Prostate gland (tissue), 2 donors: ENCODE measurements around the gene QSER1. TPM values are rescaled to one million over a fixed set of nuclear protein-coding genes. Genes with fewer than 3 reads are reported as not detected.

ENCODE experiments used
- DNase-seq: peaks from one replicate; pipeline ENCODE4 v3.0.0-alpha.2; 2019; ENCODE audit warnings: low spot score
- H3K27ac ChIP-seq, 2 donors: fragments of 200-600 bp; sonication (generic); 2 replicates each; pipeline ENCODE4 v1.5.1; 2017 to 2019
- H3K27me3 ChIP-seq: fragments of 200-600 bp; sonication (generic); replicated peaks from 2 replicates; pipeline ENCODE4 v1.5.1; 2019; ENCODE audit not compliant: insufficient read depth
- H3K36me3 ChIP-seq, 2 donors: fragments of 200-600 bp; sonication (generic); 1 replicate in 1 of 2; 2 replicates in 1 of 2; pipeline versions ENCODE4 v1.5.1 to v1.8.1; 2017 to 2019
- H3K4me1 ChIP-seq: fragments of 200-600 bp; sonication (generic); replicated peaks from 2 replicates; pipeline ENCODE4 v1.5.1; 2019
- H3K4me3 ChIP-seq, 2 donors: fragments of 200-600 bp; sonication (generic); 2 replicates each; pipeline ENCODE4 v1.5.1; 2017 to 2019
- H3K9me3 ChIP-seq: fragments of 200-600 bp; sonication (generic); 2 replicates; pipeline ENCODE4 v1.5.1; 2017
- POLR2A ChIP-seq: fragments of 450-650 bp; IDR thresholded peaks from one replicate; pipeline ENCODE4 v1.6.1; 2016; ENCODE audit warnings: antibody characterized with exemption, mild to moderate bottlenecking
- POLR2AphosphoS5 ChIP-seq: sonication (generic); formaldehyde crosslinking; IDR thresholded peaks from one replicate; pipeline ENCODE4 v1.6.1; 2017; ENCODE audit warnings: antibody characterized with exemption
- WGBS: methylation state at CpG from one replicate; pipeline ENCODE4 v1.1.5; 2018; 5-methylcytosine and 5-hydroxymethylcytosine counted together
- intact Hi-C: fragments of 100-400 bp; cut with DNase I; formaldehyde crosslinking; loops from one replicate; pipeline ENCODE4 v1.14.2; 2022
- total RNA-seq, 2 donors: library from RNA; depleted of rRNA; stranded (reverse); fragments of >200 nt; gene quantifications; one replicate each; pipeline ENCODE4 v1.1.0, GENCODE V29; 2016
- TF ChIP-seq, protein P1 (sequence below), 4 experiments: fragments of 200-600 bp in 2 of 4; fragments of 450-650 bp in 2 of 4; sonication (generic) in 2 of 4; IDR thresholded peaks; 1 replicate in 3 of 4; 2 replicates in 1 of 4; pipeline ENCODE4 v1.5.1; 2016 to 2019; ENCODE audit warnings: antibody characterized with exemption in 4 of 4, mild to moderate bottlenecking in 2 of 4, moderate library complexity in 2 of 4

The QSER1 gene
- total RNA-seq, 2 donors from 2014 or later, result 15.8 to 25.5 TPM

DNA sequence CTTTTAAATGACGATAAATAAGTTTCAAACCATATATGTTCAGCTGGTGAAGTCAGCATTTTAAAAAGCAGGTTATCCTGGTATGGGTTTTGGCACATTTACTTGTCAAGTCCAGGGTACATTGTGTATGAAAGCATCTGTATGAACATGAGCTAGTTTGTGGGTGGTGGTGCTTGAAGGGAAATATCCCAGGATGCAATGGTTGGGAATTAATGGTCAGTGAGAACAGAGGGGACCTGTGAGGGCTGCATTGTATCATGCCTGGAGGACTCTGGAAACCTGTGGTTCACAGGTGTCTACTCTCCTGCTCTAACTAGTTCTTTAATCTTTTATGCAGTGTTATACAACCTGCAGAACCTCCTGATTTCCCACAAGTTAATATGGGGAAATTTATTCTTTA is 128.9 kb downstream of the QSER1 start:
- Histone ChIP-seq H3K4me3 (no peak overlapping the region), H3K36me3 (no peaks in the 10 kb centered on the region), H3K9me3 (no peaks in the 10 kb centered on the region), H3K27me3 (no peaks in the 10 kb centered on the region), H3K27ac (no peak overlapping the region), H3K4me1 (no peaks in the 10 kb centered on the region)
- intact Hi-C loops, result no loop called here
- 83% methylated on average over 1 of the region's 1 CpG for WGBS
- TF ChIP-seq POLR2A, result no peak
- no peak for DNase-seq

DNA sequence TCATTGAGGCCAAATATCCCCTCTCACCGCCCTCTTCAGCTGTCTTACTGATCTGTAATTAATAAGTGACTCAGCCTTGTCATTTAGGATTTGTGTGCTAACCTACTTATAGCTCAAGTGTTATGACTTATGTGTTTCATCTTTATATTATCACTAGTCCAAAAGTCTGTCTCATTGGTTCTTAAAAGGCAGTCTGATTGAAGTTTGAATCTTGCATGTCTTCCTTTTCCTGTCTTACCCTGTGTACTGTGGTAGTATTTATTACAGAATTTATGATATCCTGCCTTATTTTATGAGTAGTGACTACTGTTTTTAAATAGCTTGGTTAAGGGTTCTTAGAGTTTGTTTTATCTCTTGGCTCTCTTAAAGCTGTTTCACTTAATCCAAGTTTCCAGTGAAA is 129.3 kb downstream of the QSER1 start:
- DNase-seq, result no peak
- WGBS, result 29% methylated on average over 1 of the region's 1 CpG
- no peaks in the 10 kb centered on the region for H3K9me3 ChIP-seq
- H3K27me3 ChIP-seq, result no peaks in the 10 kb centered on the region
- intact Hi-C loops, result no loop called here
- TF ChIP-seq POLR2AphosphoS5, result no peak
- TF ChIP-seq, protein P1, sequence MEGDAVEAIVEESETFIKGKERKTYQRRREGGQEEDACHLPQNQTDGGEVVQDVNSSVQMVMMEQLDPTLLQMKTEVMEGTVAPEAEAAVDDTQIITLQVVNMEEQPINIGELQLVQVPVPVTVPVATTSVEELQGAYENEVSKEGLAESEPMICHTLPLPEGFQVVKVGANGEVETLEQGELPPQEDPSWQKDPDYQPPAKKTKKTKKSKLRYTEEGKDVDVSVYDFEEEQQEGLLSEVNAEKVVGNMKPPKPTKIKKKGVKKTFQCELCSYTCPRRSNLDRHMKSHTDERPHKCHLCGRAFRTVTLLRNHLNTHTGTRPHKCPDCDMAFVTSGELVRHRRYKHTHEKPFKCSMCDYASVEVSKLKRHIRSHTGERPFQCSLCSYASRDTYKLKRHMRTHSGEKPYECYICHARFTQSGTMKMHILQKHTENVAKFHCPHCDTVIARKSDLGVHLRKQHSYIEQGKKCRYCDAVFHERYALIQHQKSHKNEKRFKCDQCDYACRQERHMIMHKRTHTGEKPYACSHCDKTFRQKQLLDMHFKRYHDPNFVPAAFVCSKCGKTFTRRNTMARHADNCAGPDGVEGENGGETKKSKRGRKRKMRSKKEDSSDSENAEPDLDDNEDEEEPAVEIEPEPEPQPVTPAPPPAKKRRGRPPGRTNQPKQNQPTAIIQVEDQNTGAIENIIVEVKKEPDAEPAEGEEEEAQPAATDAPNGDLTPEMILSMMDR (IDR thresholded peaks at IDR 0.05), result no peak
- no peak for TF ChIP-seq POLR2A
- H3K36me3 ChIP-seq, result no peaks in the 10 kb centered on the region
- H3K4me1 ChIP-seq, result no peaks in the 10 kb centered on the region
- H3K4me3 ChIP-seq, result no peak overlapping the region
- H3K27ac ChIP-seq, result no peak overlapping the region

DNA sequence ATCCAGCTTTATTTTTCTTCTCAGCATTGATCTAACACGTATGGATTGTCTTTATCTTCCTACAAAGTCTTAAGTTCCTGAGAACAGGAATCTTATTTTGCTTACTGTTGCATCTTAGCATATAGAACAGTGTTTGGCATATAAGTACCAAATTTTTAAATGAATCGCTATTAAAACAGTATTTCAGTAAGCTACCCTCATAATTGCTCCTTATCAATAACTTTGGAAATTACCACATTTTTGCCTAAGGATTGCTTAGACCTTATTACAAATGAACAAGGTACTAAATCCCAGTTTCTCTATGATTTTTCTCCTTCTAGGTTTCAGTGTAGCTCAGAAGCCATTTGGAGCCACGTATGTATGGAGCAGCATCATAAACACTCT is 132.7 kb downstream of the QSER1 start:
- TF ChIP-seq, protein P1 (IDR thresholded peaks at IDR 0.05), result no peak
- TF ChIP-seq POLR2A, result no peak
- no peak for TF ChIP-seq POLR2AphosphoS5
- intact Hi-C loops, result no loop called here
- 96% methylated on average over 3 of the region's 3 CpGs for WGBS
- Histone ChIP-seq H3K36me3 (no peaks in the 10 kb centered on the region), H3K27ac (no peak overlapping the region), H3K9me3 (no peaks in the 10 kb centered on the region), H3K27me3 (no peaks in the 10 kb centered on the region), H3K4me1 (no peaks in the 10 kb centered on the region), H3K4me3 (no peak overlapping the region)
- no peak for DNase-seq

DNA sequence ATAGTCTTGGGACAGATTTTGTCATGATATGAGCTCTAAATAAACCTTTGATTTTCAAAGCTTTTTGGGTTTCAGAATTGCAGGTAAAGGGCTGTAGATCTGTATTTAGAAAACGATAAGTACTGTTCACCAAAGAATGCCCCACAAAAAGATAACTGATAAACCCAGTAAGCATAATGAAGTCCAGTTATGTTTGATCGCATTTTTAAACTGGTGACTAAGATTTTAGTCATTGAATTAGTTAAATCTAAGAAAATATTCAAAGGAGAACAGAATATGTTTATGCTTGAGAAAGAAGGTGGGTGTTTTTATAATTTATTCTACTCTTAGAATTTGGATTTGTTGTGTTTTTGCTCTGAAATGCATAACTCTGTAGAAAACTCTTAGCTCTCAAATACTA is 134.6 kb downstream of the QSER1 start:
- WGBS, result 87% methylated on average over 2 of the region's 2 CpGs
- H3K36me3 ChIP-seq, result no peaks in the 10 kb centered on the region
- intact Hi-C loops, result no loop called here
- no peak for DNase-seq
- H3K27ac ChIP-seq, result no peak overlapping the region
- no peak overlapping the region for H3K4me3 ChIP-seq
- no peaks in the 10 kb centered on the region for H3K27me3 ChIP-seq
- H3K4me1 ChIP-seq, result no peaks in the 10 kb centered on the region
- H3K9me3 ChIP-seq, result no peaks in the 10 kb centered on the region
- TF ChIP-seq, protein P1 (IDR thresholded peaks at IDR 0.05), result no peak

DNA sequence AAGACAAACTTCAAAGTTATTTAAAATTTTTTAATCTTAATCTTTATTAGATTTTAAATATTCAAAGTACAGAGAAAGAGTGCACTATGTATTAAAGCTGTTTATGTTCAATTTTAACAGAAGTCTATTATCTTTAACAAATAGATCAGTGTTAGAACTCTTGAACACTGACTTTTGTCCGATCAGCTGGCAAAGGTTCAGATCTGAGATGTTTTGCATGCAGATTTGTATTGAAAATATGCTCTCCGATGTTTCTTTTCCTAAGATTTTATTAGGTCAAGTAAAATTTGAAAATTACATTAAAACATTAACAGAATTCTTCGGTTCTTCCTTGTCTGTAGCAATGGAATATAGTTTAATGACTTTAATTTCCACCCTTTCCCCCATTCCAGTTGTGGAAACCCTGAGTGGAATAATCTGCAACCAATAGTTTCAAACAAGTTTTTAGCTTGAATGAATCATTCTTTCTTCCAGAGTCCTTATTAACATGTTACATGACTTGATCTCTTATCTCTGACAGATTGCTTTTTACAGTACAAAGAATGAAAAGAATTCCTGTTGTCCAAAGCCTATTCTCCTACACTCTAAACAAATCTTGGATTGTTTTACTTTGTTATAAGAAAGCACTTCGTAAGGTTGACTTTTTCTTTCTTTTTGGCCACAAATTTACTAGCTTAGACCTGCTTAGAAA is 135.4 kb downstream of the QSER1 start:
- Histone ChIP-seq H3K9me3 (no peaks in the 10 kb centered on the region), H3K27ac (no peak overlapping the region), H3K4me3 (no peak overlapping the region), H3K4me1 (no peaks in the 10 kb centered on the region), H3K27me3 (no peaks in the 10 kb centered on the region), H3K36me3 (no peaks in the 10 kb centered on the region)
- TF ChIP-seq, protein P1 (IDR thresholded peaks at IDR 0.05), result no peak
- no peak for TF ChIP-seq POLR2A
- no peak for TF ChIP-seq POLR2AphosphoS5
- DNase-seq, result no peak
- 58% methylated on average over 4 of the region's 4 CpGs for WGBS
- intact Hi-C loops, result no loop called here
